Mesothelial cell of epicardium (in vitro differentiated cells): ENCODE data around the gene ZRANB1. TPM values are rescaled to one million over a fixed set of nuclear protein-coding genes. Genes with fewer than 3 reads are reported as not detected.
A peak's percentile ranks its signal among the peaks of the same experiment; 100 is the strongest.

ENCODE experiments used
- DNase-seq, 2 experiments: peaks; one replicate each; pipeline ENCODE4 v3.0.0; 2021; ENCODE audit warnings: low spot score in 2 of 2; ENCODE audit not compliant: unreplicated experiment in 2 of 2
- H3K27ac Mint-ChIP-seq: 2 replicates; pipeline ENCODE4 v1.8.0; 2021; ENCODE audit warnings: mixed read lengths
- H3K27me3 Mint-ChIP-seq: 2 replicates; pipeline ENCODE4 v1.8.0; 2021; ENCODE audit warnings: low read depth, mixed read lengths
- H3K36me3 Mint-ChIP-seq: 2 replicates; pipeline ENCODE4 v1.8.0; 2021; ENCODE audit warnings: mixed read lengths
- H3K4me1 Mint-ChIP-seq: 2 replicates; pipeline ENCODE4 v1.8.0; 2021; ENCODE audit warnings: mixed read lengths
- H3K4me3 Mint-ChIP-seq: 2 replicates; pipeline ENCODE4 v1.8.0; 2021; ENCODE audit warnings: mild to moderate bottlenecking, moderate library complexity, mixed read lengths
- H3K9me3 Mint-ChIP-seq: 2 replicates; pipeline ENCODE4 v1.8.0; 2021; ENCODE audit warnings: mixed read lengths
- microRNA-seq: library from miRNA; unstranded; fragments of <30 nt; microRNA quantifications from one replicate; pipeline ENCODE4 v1.2.0, GENCODE V29; 2021; ENCODE audit warnings: inconsistent platforms, mixed read lengths
- total RNA-seq: library from RNA; stranded (reverse); gene quantifications from 3 replicates; pipeline ENCODE4 v1.2.1, GENCODE V29; 2021
- TF ChIP-seq, protein P1 (sequence below): fragments of 200-600 bp; sonication (generic); IDR thresholded peaks from one replicate; pipeline ENCODE4 v1.5.0; 2021; ENCODE audit warnings: antibody characterized with exemption; ENCODE audit not compliant: unreplicated experiment

Gene ZRANB1
- total RNA-seq, 1 donor from 2014 or later = 30.8 TPM

DNA sequence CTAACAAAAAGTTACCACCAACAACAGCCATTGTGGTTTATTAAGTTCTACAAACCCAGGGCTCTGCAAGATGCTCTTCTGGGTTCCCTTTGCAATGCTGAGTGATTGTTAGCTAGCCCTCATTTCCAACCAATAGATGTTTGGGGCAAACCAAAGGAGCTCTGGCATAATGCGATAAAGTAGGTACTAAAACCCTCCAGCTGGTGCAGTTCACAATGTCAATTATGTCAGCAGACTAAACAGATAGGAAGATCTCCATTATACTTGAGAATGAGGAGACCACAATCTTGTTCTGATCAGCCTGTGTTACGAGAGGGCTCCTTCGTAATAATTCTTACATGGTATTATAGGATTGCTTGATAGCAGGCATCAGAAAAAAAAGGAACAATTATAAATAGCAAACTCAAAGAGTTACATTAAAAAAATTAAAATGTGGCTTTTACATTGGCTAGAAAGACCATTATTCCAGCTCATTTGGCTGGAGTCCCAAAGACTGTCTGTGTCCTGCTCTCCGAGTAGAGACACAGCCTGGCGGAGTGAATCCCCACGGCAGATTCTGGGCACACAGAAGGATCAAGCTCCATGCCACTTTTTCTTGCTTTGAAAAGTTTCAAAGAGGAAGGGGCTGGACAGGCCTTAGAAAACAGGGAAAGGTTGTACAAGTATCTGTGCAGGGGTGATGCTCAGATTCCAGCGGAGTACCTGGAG lies 93.8 kb downstream of the ZRANB1 start:
- Mint-ChIP-seq H3K4me1 (peaks cover 59% of the 10 kb centered on the region), H3K27ac (peak overlapping the region; percentile 89), H3K4me3 (no peak overlapping the region), H3K27me3 (no peaks in the 10 kb centered on the region), H3K9me3 (no peaks in the 10 kb centered on the region), H3K36me3 (peaks cover 19% of the 10 kb centered on the region)
- no peak for DNase-seq
- TF ChIP-seq, protein P1, sequence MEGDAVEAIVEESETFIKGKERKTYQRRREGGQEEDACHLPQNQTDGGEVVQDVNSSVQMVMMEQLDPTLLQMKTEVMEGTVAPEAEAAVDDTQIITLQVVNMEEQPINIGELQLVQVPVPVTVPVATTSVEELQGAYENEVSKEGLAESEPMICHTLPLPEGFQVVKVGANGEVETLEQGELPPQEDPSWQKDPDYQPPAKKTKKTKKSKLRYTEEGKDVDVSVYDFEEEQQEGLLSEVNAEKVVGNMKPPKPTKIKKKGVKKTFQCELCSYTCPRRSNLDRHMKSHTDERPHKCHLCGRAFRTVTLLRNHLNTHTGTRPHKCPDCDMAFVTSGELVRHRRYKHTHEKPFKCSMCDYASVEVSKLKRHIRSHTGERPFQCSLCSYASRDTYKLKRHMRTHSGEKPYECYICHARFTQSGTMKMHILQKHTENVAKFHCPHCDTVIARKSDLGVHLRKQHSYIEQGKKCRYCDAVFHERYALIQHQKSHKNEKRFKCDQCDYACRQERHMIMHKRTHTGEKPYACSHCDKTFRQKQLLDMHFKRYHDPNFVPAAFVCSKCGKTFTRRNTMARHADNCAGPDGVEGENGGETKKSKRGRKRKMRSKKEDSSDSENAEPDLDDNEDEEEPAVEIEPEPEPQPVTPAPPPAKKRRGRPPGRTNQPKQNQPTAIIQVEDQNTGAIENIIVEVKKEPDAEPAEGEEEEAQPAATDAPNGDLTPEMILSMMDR = no peak

DNA sequence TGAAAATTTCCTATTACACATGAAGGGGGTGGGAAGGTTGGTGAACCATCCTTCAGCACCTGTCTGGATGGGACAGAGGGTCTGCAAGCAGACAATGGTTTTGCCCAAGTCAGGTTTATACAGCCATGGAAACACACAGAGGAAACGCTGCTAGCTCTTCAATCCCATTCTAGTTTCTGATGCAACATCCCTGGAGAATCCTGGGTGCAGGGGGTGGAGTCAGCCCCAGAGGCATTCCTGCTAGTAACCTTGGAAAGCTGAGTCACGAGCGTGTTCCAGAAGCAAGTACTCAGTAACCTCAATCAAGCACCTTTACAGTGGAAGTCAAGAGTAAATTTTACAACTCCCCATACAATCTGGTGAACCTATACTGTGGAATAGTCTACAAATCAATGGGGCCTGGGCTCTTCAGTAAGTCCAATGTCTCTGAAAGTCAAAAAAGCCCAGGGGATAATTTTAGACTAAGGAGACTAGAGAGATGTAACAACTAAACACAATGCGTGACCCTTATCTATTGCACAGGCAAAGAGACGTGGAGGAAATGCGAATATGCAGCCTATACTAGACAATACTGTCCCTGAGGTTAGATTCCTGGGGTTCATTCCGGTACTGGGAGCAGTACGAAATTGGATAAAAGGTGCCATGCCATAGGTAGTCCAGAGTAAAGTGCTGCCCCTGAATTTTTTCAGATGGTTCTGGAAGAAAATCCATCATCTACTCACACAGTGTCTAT lies 95.4 kb downstream of the ZRANB1 start:
- peaks cover 11% of the 10 kb centered on the region for H3K36me3 Mint-ChIP-seq
- no peaks in the 10 kb centered on the region for H3K27me3 Mint-ChIP-seq
- no peak overlapping the region for H3K4me3 Mint-ChIP-seq
- H3K27ac Mint-ChIP-seq = no peak overlapping the region
- no peak for DNase-seq
- TF ChIP-seq, protein P1 = no peak
- H3K9me3 Mint-ChIP-seq = no peaks in the 10 kb centered on the region
- H3K4me1 Mint-ChIP-seq = peaks cover 69% of the 10 kb centered on the region

Small RNA genes within 50 kb of the gene (microRNA-seq; reads per million reads assigned to microRNA genes)
- not detected for gene MIR4296

Other genes starting within 250 kb of the ZRANB1 start
- gene FAM53B, start 197.7 kb upstream of the ZRANB1 start, total RNA-seq = 40.7 to 43.0 TPM (median 42.0 TPM) in 3 replicates
- gene EEF1AKMT2, start 150.2 kb upstream of the ZRANB1 start, total RNA-seq = 20.9 to 24.2 TPM (median 23.0 TPM) in 3 replicates
- 13.7 to 14.8 TPM (median 14.1 TPM) in 3 replicates for gene ABRAXAS2, start 140.3 kb upstream of the ZRANB1 start, total RNA-seq
- gene CTBP2, start 218.4 kb downstream of the ZRANB1 start, total RNA-seq = 115 to 122 TPM (median 121 TPM) in 3 replicates